Measurements from ENCODE around the gene SLC4A2.

Gene SLC4A2

GRCh38 chr7:151060113-151060415 is 675 bp downstream of the SLC4A2 start:
- intact Hi-C loops (cut with DNase I), result no loop called here
- peak in 1 of 10 donors; percentile 25 for DNase-seq

- intact Hi-C loops (cut with DNase I), result no loop called here
- peak in 3 of 10 donors; percentile 18 to 58 (median 44) for DNase-seq
Observed at GRCh38 chr7:151060416-151061212, 1.2 kb downstream of the SLC4A2 start.

GRCh38 chr7:151061213-151062110 is 2.1 kb downstream of the SLC4A2 start:
- intact Hi-C loops (cut with DNase I), result no loop called here
- DNase-seq, result no peak

GRCh38 chr7:151062111-151062398 is 2.7 kb downstream of the SLC4A2 start:
- no peak for DNase-seq
- intact Hi-C loops (cut with DNase I), result no loop called here

GRCh38 chr7:151062399-151063211 is 3.2 kb downstream of the SLC4A2 start:
- no peak for DNase-seq

GRCh38 chr7:151063212-151063561 is 3.8 kb downstream of the SLC4A2 start:
- intact Hi-C loops (cut with DNase I), result no loop called here
- DNase-seq, result peak in 1 of 10 donors; percentile 58

More at GRCh38 chr7:151062399-151063211, 3.2 kb downstream of the SLC4A2 start:
- intact Hi-C loops (cut with DNase I), result no loop called here

GRCh38 chr7:151064454-151064853 is 5.1 kb downstream of the SLC4A2 start:
- intact Hi-C loops (cut with DNase I), result no loop called here
- peak in 1 of 10 donors; percentile 74 for DNase-seq

GRCh38 chr7:151064993-151065392 is 5.6 kb downstream of the SLC4A2 start:
- intact Hi-C loops (cut with DNase I), result no loop called here

GRCh38 chr7:151065516-151065915 is 6.1 kb downstream of the SLC4A2 start:
- no peak for DNase-seq
- intact Hi-C loops (cut with DNase I), result no loop called here

More at GRCh38 chr7:151064993-151065392, 5.6 kb downstream of the SLC4A2 start:
- no peak for DNase-seq

- DNase-seq, result peak in 1 of 10 donors; percentile 77
- intact Hi-C loops (cut with DNase I), result no loop called here
Observed at GRCh38 chr7:151066273-151066974, 7.0 kb downstream of the SLC4A2 start.

- intact Hi-C loops (cut with DNase I), result no loop called here
Observed at GRCh38 chr7:151068069-151068773, 8.8 kb downstream of the SLC4A2 start.

GRCh38 chr7:151069841-151070573 is 10.6 kb downstream of the SLC4A2 start:
- intact Hi-C loops (cut with DNase I), result no loop called here
- peak in 1 of 10 donors; percentile 80 for DNase-seq

More at GRCh38 chr7:151068069-151068773, 8.8 kb downstream of the SLC4A2 start:
- no peak for DNase-seq

- intact Hi-C loops (cut with DNase I), result no loop called here
- DNase-seq, result no peak
Observed at GRCh38 chr7:151070574-151070960, 11.2 kb downstream of the SLC4A2 start.

GRCh38 chr7:151071032-151071866 is 11.9 kb downstream of the SLC4A2 start:
- peak in 1 of 10 donors; percentile 78 for DNase-seq
- intact Hi-C loops (cut with DNase I), result no loop called here

GRCh38 chr7:151073990-151074389 is 14.6 kb downstream of the SLC4A2 start:
- intact Hi-C loops (cut with DNase I), result no loop called here
- DNase-seq, result peak in 2 of 10 donors; percentile 66 to 67

- DNase-seq, result peak in 2 of 10 donors; percentile 67 to 69
- intact Hi-C loops (cut with DNase I), result loop anchor here (5.0 kb wide), 1 partner anchor 37 kb away; no protein-coding TSS in a partner anchor
Observed at GRCh38 chr7:151074817-151075661, 15.7 kb downstream of the SLC4A2 start.

- no peak for DNase-seq
- intact Hi-C loops (cut with DNase I), result loop anchor here (5.0 kb wide), 1 partner anchor 37 kb away; no protein-coding TSS in a partner anchor
Observed at GRCh38 chr7:151075662-151075971, 16.2 kb downstream of the SLC4A2 start.

Data from posterior cingulate gyrus (tissue), 11 donors.